Measurements from ENCODE around the gene IAH1.
A peak's percentile ranks its signal among the peaks of the same experiment; 100 is the strongest.

IAH1 gene

GRCh38 chr2:9466147-9466683 is 8.1 kb upstream of the IAH1 start:
- TF ChIP-seq EGR1 (IDR thresholded peaks at IDR 0.05) (no peak), TCF12 (IDR thresholded peaks at IDR 0.05; ENCODE audit: low read depth) (no peak), TAF1 (IDR thresholded peaks at IDR 0.05; ENCODE audit: low read depth) (no peak), CREB1 (IDR thresholded peaks at IDR 0.05; ENCODE audit: low read depth) (no peak), RAD21 (IDR thresholded peaks at IDR 0.05; ENCODE audit: low read depth) (no peak), YY1 (IDR thresholded peaks at IDR 0.05; ENCODE audit: low read depth) (no peak), ZBTB7A (IDR thresholded peaks at IDR 0.05; ENCODE audit: low read depth) (no peak), FOXM1 (IDR thresholded peaks at IDR 0.05; ENCODE audit: borderline replicate concordance, low read depth) (no peak), CEBPB (IDR thresholded peaks at IDR 0.05) (no peak), EP300 (IDR thresholded peaks at IDR 0.05; ENCODE audit: borderline replicate concordance) (no peak)
- TF ChIP-seq, protein P1, sequence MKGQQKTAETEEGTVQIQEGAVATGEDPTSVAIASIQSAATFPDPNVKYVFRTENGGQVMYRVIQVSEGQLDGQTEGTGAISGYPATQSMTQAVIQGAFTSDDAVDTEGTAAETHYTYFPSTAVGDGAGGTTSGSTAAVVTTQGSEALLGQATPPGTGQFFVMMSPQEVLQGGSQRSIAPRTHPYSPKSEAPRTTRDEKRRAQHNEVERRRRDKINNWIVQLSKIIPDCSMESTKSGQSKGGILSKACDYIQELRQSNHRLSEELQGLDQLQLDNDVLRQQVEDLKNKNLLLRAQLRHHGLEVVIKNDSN (IDR thresholded peaks at IDR 0.05): no peak
- TF ChIP-seq, protein P2, sequence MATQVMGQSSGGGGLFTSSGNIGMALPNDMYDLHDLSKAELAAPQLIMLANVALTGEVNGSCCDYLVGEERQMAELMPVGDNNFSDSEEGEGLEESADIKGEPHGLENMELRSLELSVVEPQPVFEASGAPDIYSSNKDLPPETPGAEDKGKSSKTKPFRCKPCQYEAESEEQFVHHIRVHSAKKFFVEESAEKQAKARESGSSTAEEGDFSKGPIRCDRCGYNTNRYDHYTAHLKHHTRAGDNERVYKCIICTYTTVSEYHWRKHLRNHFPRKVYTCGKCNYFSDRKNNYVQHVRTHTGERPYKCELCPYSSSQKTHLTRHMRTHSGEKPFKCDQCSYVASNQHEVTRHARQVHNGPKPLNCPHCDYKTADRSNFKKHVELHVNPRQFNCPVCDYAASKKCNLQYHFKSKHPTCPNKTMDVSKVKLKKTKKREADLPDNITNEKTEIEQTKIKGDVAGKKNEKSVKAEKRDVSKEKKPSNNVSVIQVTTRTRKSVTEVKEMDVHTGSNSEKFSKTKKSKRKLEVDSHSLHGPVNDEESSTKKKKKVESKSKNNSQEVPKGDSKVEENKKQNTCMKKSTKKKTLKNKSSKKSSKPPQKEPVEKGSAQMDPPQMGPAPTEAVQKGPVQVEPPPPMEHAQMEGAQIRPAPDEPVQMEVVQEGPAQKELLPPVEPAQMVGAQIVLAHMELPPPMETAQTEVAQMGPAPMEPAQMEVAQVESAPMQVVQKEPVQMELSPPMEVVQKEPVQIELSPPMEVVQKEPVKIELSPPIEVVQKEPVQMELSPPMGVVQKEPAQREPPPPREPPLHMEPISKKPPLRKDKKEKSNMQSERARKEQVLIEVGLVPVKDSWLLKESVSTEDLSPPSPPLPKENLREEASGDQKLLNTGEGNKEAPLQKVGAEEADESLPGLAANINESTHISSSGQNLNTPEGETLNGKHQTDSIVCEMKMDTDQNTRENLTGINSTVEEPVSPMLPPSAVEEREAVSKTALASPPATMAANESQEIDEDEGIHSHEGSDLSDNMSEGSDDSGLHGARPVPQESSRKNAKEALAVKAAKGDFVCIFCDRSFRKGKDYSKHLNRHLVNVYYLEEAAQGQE (IDR thresholded peaks at IDR 0.05; ENCODE audit: low read depth): no peak

DNA sequence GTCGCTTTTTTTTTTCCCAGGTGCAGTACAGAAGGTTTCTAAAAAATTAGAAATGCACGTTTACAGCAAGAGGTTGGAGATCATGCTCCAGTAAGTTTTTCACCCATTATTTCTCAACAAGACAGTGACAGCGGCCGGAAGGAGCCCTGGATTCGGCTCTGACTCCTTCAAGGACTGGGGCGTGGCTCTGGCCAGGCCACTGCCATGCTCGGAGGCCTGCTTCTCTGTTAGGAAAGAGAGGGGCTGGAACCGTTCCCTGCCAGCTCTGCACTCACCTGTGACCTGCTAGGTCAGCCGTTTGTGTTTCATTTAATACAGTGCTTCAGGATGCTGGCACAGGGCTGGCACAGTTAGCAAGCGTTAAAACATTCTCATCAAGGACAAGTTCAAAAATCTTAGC is 6.7 kb upstream of the IAH1 start:
- no peak for TF ChIP-seq TCF12 (IDR thresholded peaks at IDR 0.05; ENCODE audit: low read depth)
- TF ChIP-seq, protein P2 (IDR thresholded peaks at IDR 0.05; ENCODE audit: low read depth): no peak
- TF ChIP-seq CREB1 (IDR thresholded peaks at IDR 0.05; ENCODE audit: low read depth): no peak
- TF ChIP-seq MAX (IDR thresholded peaks at IDR 0.05): 0 out of 2 replicates have a peak, but pooled peaks have one; percentile 31
- no peak for TF ChIP-seq YY1 (IDR thresholded peaks at IDR 0.05; ENCODE audit: low read depth)
- peak; percentile 18; the same call in 1 of the 2 replicates for TF ChIP-seq EP300 (IDR thresholded peaks at IDR 0.05; ENCODE audit: borderline replicate concordance)
- TF ChIP-seq RAD21 (IDR thresholded peaks at IDR 0.05; ENCODE audit: low read depth): no peak
- TF ChIP-seq FOXM1 (IDR thresholded peaks at IDR 0.05; ENCODE audit: borderline replicate concordance, low read depth): no peak
- TF ChIP-seq EGR1 (IDR thresholded peaks at IDR 0.05): no peak
- TF ChIP-seq, protein P1 (IDR thresholded peaks at IDR 0.05): no peak
- peak; percentile 79 for TF ChIP-seq NFIC (IDR thresholded peaks at IDR 0.05)
- no peak for TF ChIP-seq ZBTB7A (IDR thresholded peaks at IDR 0.05; ENCODE audit: low read depth)
- peak; percentile 68 for TF ChIP-seq CEBPB (IDR thresholded peaks at IDR 0.05)

DNA sequence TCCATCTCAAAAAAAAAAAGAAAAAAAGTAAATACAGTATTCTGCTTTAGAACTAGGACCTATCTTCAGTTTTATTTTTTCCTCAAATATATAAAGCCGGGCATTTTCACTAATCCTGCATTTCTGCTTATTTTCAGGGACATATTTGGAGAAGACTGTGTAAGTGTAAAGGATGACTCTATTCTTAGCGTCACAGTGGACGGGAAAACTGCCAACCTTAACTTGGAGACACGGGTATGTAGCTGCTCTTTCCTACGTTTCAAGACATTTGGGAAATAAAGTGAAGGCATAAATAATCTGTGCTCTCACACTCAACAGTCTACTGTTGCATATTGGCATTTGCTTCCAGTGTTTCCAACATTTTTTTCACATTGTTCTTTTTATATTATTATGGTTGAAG is 3.1 kb upstream of the IAH1 start:
- TF ChIP-seq, protein P1 (IDR thresholded peaks at IDR 0.05): no peak
- TF ChIP-seq TCF12 (IDR thresholded peaks at IDR 0.05; ENCODE audit: low read depth): no peak
- TF ChIP-seq TAF1 (IDR thresholded peaks at IDR 0.05; ENCODE audit: low read depth): no peak

- TF ChIP-seq RAD21 (IDR thresholded peaks at IDR 0.05; ENCODE audit: low read depth) (no peak), YY1 (IDR thresholded peaks at IDR 0.05; ENCODE audit: low read depth) (no peak), NFIC (IDR thresholded peaks at IDR 0.05) (no peak), TAF1 (IDR thresholded peaks at IDR 0.05; ENCODE audit: low read depth) (no peak), EP300 (IDR thresholded peaks at IDR 0.05; ENCODE audit: borderline replicate concordance) (no peak)
Observed at GRCh38 chr2:9472511-9472910, 1.8 kb upstream of the IAH1 start.

GRCh38 chr2:9473308-9473984 is 905 bp upstream of the IAH1 start:
- no peak for TF ChIP-seq YY1 (IDR thresholded peaks at IDR 0.05; ENCODE audit: low read depth)
- TF ChIP-seq, protein P1 (IDR thresholded peaks at IDR 0.05): peak; percentile 53

- TF ChIP-seq ZBTB7A (IDR thresholded peaks at IDR 0.05; ENCODE audit: low read depth) (0 out of 2 replicates have a peak, but pooled peaks have one; percentile 58), TCF12 (IDR thresholded peaks at IDR 0.05; ENCODE audit: low read depth) (no peak)
Observed at GRCh38 chr2:9473985-9474360, 378 bp upstream of the IAH1 start.

All from Ishikawa (cell line).